ENCODE measurements around the gene RASSF8.

RASSF8 gene

DNA sequence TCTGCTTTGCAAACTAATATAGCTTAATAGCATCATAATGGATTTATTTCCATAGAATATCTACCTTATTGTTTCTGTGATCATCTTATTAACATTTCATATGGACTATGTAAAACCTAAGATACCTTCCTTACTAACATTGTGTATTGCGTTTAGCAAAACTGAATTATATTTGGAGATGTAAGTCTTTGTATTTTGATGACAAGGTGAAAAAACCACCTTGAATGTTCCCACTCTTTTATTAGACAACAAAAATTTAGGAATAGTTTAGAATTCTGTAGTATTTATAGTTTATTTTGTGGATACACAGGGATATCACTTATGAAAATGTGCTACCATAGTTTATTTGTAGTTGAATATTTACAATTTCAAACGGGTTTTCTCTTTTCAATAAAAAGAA lies 32.0 kb downstream of the RASSF8 start:
- H3K4me2 ChIP-seq (ENCODE audit: low read depth, low read length, poor library complexity, severe bottlenecking) = no peak overlapping the region
- no peaks in the 10 kb centered on the region for H3K27me3 ChIP-seq (ENCODE audit: low read length)
- H3K36me3 ChIP-seq (ENCODE audit: low read length) = no peaks in the 10 kb centered on the region
- TF ChIP-seq EZH2phosphoT487 (conservative IDR thresholded peaks at IDR 0.05; ENCODE audit: low read length) = no peak
- TF ChIP-seq, protein P1, sequence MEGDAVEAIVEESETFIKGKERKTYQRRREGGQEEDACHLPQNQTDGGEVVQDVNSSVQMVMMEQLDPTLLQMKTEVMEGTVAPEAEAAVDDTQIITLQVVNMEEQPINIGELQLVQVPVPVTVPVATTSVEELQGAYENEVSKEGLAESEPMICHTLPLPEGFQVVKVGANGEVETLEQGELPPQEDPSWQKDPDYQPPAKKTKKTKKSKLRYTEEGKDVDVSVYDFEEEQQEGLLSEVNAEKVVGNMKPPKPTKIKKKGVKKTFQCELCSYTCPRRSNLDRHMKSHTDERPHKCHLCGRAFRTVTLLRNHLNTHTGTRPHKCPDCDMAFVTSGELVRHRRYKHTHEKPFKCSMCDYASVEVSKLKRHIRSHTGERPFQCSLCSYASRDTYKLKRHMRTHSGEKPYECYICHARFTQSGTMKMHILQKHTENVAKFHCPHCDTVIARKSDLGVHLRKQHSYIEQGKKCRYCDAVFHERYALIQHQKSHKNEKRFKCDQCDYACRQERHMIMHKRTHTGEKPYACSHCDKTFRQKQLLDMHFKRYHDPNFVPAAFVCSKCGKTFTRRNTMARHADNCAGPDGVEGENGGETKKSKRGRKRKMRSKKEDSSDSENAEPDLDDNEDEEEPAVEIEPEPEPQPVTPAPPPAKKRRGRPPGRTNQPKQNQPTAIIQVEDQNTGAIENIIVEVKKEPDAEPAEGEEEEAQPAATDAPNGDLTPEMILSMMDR (IDR thresholded peaks at IDR 0.05; ENCODE audit: insufficient read depth, low read length, poor library complexity, severe bottlenecking) = no peak
- no peaks in the 10 kb centered on the region for H4K20me1 ChIP-seq (ENCODE audit: low read depth, low read length)
- no peak overlapping the region for H3K9ac ChIP-seq (ENCODE audit: low read length)
- no peak overlapping the region for H3K4me3 ChIP-seq (ENCODE audit: insufficient read depth, low read length, poor library complexity, severe bottlenecking)
- no peaks in the 10 kb centered on the region for H3K79me2 ChIP-seq (ENCODE audit: insufficient read depth, low read length)
- H3K9me2 ChIP-seq (replicated peaks; ENCODE audit: insufficient read depth, low read length) = no peaks in the 10 kb centered on the region
- no peaks in the 10 kb centered on the region for H3K9me3 ChIP-seq (ENCODE audit: insufficient read depth, low read length)
- H2AFZ ChIP-seq (ENCODE audit: low read depth, low read length, severe bottlenecking) = no peak overlapping the region
- no peaks in the 10 kb centered on the region for H3F3A ChIP-seq (ENCODE audit: insufficient read depth)
- no peak overlapping the region for H3K27ac ChIP-seq (ENCODE audit: low read depth, low read length)

DNA sequence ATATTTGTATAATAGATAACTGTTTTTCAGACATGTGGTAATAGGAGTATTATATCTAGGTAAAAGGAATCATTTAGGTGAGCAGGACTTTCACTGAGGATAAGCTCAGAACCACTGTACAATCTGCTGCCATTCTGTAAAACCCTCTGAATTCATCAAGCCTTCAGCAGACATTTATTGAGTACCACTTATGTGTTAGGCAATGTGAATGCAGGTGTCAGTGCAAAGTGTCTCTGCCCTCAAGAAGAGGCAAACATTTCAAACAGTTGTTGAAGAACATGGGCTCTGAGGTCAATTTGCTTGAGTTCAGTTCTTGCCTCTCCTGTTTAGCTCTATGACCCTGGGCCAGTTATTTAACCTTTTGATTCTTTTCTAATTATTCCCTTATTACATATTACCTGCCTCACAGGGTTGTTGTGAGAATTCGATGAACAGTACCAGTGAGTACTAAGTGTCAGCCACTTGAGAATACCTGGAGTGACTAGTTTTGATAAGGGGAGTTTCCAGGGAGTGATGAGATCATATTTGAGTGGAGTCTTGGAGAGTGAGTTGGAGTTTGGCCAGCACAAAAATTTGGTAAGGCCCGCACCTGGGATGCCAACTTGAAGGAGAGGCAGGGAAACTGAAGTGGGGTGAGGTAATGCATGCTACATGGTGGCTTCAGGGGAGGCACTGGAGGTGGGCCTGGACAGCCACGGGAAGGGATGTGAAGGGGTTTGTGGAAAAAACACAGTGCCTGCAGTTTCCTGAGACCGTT lies 33.7 kb downstream of the RASSF8 start:
- Histone ChIP-seq H3K27ac (ENCODE audit: low read depth, low read length) (no peak overlapping the region), H3K9me3 (ENCODE audit: insufficient read depth, low read length) (no peaks in the 10 kb centered on the region), H4K20me1 (ENCODE audit: low read depth, low read length) (no peaks in the 10 kb centered on the region), H3K36me3 (ENCODE audit: low read length) (no peaks in the 10 kb centered on the region), H3K27me3 (ENCODE audit: low read length) (no peaks in the 10 kb centered on the region), H3K9me2 (replicated peaks; ENCODE audit: insufficient read depth, low read length) (no peaks in the 10 kb centered on the region), H3K4me2 (ENCODE audit: low read depth, low read length, poor library complexity, severe bottlenecking) (no peak overlapping the region), H3F3A (ENCODE audit: insufficient read depth) (no peaks in the 10 kb centered on the region), H2AFZ (ENCODE audit: low read depth, low read length, severe bottlenecking) (no peak overlapping the region), H3K79me2 (ENCODE audit: insufficient read depth, low read length) (no peaks in the 10 kb centered on the region), H3K4me3 (ENCODE audit: insufficient read depth, low read length, poor library complexity, severe bottlenecking) (no peak overlapping the region), H3K9ac (ENCODE audit: low read length) (no peak overlapping the region)
- TF ChIP-seq, protein P1 (IDR thresholded peaks at IDR 0.05; ENCODE audit: insufficient read depth, low read length, poor library complexity, severe bottlenecking) = no peak
- TF ChIP-seq EZH2phosphoT487 (conservative IDR thresholded peaks at IDR 0.05; ENCODE audit: low read length) = no peak

DNA sequence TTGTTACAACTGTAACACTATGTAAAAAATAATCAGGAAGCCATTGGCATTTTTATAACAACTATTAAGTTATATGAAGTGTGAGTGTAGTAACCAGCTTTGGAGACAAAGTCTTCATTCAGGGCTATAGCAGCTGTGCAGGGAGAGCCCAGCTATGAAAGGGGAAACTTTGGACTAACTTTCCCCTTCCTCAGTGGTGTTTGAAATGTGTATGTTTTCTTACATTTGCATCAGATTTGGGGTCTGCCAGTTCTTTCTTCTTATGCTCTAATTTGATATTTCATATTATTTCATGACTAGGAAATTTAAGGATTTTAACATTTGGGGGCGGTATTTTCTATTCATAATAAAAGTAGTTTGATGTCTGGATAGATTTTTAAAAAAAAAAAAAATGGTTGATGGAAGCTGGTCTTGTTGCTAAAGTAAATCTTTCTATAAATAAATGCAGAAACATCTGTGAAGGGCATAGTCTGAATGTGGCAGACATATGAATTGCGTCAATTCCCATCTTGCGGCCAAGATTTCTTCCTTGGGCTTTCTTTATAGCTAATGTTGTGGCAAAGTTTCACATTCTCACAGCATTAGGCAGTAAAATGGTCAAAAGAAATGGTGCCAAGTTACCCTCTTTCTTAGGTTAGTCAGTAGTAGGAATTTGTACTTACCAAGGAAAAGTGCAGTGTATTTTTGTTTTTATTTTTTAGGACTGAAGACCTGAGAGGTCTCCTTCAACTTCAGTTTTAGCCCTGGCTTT lies 35.6 kb downstream of the RASSF8 start:
- no peaks in the 10 kb centered on the region for H3F3A ChIP-seq (ENCODE audit: insufficient read depth)
- H3K4me3 ChIP-seq (ENCODE audit: insufficient read depth, low read length, poor library complexity, severe bottlenecking) = no peak overlapping the region
- H3K79me2 ChIP-seq (ENCODE audit: insufficient read depth, low read length) = no peaks in the 10 kb centered on the region
- H3K9me3 ChIP-seq (ENCODE audit: insufficient read depth, low read length) = no peaks in the 10 kb centered on the region
- no peak overlapping the region for H2AFZ ChIP-seq (ENCODE audit: low read depth, low read length, severe bottlenecking)
- no peaks in the 10 kb centered on the region for H3K9me2 ChIP-seq (replicated peaks; ENCODE audit: insufficient read depth, low read length)
- H3K9ac ChIP-seq (ENCODE audit: low read length) = no peak overlapping the region
- no peak overlapping the region for H3K4me2 ChIP-seq (ENCODE audit: low read depth, low read length, poor library complexity, severe bottlenecking)
- no peak for TF ChIP-seq EZH2phosphoT487 (conservative IDR thresholded peaks at IDR 0.05; ENCODE audit: low read length)
- TF ChIP-seq, protein P1 (IDR thresholded peaks at IDR 0.05; ENCODE audit: insufficient read depth, low read length, poor library complexity, severe bottlenecking) = no peak
- no peak overlapping the region for H3K27ac ChIP-seq (ENCODE audit: low read depth, low read length)
- no peaks in the 10 kb centered on the region for H3K36me3 ChIP-seq (ENCODE audit: low read length)
- no peaks in the 10 kb centered on the region for H3K27me3 ChIP-seq (ENCODE audit: low read length)
- no peaks in the 10 kb centered on the region for H4K20me1 ChIP-seq (ENCODE audit: low read depth, low read length)

Data from SU-DHL-6 (cell line).